Skin of body (tissue), 2 donors: ENCODE results near the gene LRRC72. TPM values are rescaled to one million over a fixed set of nuclear protein-coding genes. Genes with fewer than 3 reads are reported as not detected.
"Not testable (repeated sequence)": the region's sequence is repeated elsewhere in the genome, so short reads cannot be mapped to it uniquely, and the experiment has no call there.

Experiments used
- DNase-seq: peaks from one replicate; lab custom pipeline; 2025; lab: John Stamatoyannopoulos, UW
- total RNA-seq: library from RNA; depleted of rRNA; stranded (reverse); fragments of >200 nt; gene quantifications from one replicate; pipeline ENCODE4 v1.2.3, GENCODE V29; 2014

LRRC72 gene
- total RNA-seq, 1 donor from 2014 or later = not detected

DNA sequence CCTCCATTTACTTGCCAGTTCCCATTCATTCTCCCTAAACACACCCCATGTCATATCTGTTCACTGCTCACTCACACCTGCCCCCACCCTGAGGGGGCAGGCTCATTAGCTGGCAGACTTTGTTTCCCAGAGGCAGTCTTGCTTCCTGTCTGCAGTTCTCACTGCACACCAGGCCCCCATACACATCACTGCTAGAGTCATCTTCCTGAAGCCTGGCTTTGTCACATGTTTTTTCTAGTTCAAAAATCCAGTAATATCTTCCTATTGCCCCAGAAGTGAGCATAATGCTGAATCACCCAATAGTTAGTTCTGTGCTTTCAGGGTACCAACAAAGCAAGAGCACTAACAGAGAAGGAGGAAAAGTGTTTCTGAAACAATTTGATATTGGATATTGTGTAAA, 1.9 kb downstream of the LRRC72 start:
- DNase-seq = no peak

DNA sequence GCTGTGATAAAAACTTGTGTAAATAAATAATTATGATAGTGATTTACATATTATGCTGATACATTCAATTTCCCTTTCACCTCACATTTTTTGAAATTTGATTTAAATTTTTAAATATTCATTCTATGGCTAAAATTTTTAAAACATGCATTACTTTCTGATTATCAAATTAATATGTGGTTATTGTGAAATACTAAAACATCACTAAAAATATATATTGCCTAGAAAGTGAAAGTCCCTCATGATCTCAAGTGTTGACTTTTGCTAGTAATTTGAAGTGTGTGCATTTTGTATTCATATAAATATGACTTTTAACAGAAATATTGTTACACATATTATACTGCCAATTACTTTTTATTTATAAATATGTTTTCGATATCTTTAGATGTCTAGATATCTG, 3.1 kb downstream of the LRRC72 start:
- no peak for DNase-seq

DNA sequence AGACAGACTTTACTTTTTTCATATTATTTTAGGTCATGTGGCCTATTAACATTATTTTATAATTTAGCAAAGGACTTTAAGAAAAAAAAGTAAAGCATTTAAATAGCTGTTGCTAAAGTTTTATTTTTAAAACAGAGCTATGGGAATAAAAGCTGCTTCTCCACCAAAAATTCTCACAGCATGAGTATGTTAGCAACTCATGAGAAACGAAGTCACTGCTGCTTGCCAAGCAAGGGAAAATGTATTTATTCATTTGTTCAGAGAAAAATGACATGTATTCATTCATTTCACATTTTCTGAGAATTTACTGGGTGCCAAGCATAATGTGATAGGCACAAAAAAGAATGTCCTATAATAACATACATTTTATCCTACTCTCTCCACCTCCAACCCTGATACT, 5.1 kb downstream of the LRRC72 start:
- no peak for DNase-seq

DNA sequence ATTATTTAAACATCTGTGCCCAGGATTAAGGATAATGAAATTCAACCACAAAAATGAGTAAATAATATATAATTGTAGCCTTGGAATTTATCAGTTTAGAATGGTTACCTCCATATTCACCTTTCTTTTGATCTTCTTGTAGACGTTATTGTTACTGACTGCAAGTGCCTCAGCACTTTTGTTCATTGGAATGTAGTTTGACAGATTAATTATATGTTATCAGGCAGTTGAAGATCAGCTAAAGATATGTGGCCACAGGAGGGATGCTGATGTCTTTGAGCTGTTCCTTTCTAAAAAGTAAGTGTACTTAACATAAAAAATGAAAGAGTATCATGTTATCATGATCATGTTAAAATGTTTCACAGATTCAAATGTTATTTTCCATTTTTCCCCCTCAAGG, 5.6 kb downstream of the LRRC72 start:
- DNase-seq = no peak

DNA sequence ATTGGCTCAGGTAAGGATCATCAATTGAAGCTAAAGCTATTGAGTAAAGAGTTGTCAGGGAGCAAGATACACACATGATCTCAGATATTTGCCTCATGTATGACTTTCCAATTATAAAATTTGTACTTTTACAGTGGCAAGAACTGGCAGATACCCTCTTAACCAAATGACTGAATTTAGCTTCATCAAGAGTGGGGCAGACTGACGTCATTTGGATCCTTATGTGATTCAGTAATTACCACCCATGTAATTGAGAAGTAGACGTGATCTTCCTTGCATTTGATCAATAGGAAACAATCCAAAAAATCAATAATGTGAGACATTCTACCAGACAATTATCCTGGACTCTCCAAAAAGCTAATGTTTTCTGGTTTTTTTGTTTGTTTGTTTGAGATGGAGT, 8.9 kb downstream of the LRRC72 start:
- no peak for DNase-seq

DNA sequence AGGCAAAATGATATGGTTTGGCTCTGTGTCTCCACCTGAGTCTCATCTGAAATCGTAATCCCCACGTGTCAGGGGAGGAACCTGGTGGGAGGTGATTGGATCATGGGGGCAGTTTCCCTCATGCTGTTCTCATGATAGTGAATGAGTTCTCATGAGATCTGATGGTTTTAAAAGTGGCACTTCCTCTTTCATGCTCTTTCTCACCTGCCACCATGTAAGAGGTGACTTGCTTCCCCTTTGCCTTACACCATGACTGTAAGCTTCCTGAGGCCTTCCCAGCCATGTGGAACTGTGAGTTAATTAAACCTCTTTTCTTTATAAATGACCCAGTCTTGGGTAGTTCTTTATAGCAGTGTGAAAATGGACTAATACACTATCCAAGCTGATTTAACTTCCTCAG, 13.9 kb downstream of the LRRC72 start:
- not testable (repeated sequence) for DNase-seq

DNA sequence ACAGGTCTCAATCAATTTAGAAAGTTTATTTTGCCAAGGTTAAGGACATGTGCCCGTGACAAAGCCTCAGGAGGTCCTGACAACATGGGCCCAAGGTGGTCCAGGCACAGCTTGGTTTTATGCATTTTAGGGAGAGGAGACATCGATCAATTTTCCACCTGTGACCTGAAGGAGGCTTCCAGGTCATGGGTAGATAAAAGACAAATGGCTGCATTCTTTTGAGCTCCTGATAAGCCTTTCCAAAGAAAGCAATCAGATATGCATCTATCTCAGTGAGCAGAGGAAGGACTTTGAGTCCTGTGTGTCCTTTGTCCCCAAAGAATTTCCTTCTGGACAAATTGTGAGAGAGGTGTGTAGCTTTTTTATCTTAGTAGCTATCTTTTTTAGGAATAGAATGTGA, 15.8 kb downstream of the LRRC72 start:
- no peak for DNase-seq

DNA sequence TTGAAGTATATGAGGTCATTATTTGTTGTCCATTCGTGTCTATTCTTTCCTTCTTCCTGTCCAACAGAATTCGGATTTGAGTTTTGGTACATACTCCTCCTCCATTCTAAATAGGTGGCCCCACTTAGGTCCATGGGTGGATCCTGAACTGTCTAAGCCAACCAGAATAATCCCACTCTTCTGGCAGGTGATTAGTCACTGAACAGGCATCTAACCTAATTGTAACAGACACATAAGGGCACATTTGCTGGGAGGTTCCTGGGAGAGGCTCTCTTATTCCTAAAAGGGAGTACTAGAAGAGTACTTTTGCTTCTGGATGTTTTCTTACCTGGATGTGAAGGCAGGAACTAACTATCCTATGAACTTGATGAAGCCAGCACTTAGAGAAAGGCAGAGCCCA, 16.8 kb downstream of the LRRC72 start:
- no peak for DNase-seq

DNA sequence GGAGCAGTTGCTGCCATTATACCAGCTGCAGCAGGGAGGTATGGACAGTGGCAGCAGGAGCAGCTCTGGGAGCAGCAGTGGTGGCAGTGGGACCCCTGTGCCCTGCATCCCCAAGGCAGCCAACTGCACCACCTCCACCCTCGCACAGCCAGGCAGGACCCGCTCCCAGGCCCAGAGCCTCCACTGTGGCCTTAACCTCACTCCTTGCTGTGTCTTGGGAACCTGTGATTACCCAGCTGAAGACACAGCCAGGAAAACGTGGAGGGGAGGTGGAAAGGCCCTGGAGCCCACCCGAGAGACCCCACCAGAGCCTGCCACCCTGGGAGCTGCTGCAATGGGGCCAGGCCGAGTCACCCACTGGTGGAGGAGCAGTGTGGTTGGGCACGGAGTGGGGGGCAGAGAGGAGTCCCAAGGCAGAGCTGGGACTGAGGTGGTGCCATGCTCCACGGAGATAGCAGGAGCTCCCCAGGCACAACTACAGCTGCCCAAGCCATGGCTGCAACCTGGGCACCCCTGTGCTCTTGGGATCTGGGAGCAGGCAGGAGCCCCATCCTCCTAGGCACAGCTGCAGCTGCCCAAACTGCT, 20.4 kb downstream of the LRRC72 start:
- no peak for DNase-seq

DNA sequence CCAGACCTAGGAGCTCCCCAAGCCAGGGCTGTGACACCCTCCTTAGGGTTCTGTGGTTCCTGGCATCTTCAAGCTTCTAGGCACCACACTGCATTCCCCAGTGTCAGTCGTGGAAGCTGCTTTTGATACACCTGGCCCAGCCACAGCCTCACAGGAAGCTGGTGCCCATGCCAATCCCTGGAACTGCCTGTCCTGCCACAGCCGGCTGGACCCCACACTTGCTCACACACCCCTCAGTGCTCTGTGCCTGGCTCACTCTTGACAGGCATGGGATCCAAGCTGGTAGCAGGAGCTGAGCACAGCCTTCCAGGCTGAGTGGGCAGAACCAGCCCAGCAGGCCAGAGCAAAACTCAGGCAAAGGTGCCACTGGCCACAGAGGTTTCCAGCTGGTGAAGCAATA, 21.8 kb downstream of the LRRC72 start:
- no peak for DNase-seq

DNA sequence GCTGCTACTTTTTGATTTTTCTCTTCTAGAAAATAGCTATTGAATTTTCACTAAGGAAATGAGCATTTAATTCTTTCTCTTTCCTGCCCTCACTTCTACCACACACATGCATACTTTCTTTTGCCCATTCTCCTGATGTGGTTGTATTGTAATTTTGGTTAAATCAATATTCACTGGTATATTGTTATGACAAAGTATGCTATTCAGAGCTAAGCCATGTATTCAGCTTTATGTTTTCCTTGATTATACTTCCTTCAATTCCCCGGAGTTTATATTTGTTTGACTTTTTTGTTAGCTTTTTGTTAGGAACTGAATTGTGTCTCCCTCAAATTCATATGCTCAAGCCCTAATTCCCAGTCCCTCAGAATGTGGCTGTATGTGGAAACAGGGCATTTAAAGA, 24.0 kb downstream of the LRRC72 start:
- DNase-seq = no peak

DNA sequence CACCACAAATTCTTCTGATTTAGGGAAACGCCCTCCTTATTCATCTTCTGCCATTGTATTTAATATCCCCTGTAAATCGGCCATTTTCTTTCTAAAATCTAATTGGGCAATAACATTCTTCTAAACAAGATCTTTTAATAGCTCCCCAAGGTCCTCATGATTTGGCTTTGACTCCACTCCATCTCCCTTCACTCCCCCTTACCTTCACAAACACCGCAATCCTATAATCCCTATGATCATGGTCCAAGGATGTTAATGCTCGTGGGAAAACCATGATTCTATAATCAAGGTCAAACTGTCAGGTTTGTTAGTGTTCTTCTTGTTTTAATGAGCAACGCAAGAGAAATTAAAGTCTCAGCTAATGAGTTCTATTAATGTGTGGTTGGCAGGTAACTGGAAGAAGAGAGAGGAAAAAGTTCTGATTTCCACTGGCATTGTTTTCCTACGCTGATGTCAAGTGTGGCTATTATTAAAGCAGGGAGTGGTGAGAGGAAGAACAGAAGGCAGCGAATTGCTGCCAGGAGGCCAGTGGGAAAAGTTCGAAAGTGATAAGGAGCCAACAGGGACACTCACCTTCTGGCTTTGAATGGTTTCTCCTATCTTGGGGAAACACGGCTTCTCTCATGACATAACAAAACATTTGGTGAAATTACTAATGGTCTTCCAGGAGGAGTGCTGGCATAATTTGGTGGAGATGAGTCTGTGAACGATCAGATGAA, 28.1 kb downstream of the LRRC72 start:
- no peak for DNase-seq

DNA sequence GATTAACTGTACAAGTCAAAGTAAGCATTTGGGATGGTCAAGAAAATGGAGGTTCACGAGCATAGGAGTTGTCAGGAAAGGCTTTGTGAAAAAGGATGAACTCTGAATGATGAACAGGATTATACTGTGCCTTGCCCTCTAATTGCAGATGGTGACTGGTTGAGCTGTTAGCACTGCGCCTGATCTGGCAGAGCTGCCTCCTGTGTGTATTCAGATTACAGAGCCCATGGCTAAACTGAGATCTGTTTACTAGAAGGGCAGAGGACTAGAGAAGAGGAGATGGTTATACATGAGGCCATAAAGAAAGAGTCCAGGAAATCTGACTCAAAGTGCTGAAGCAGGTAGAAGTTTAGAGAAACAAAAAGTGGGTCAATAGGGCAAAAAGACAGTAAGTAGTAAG, 29.7 kb downstream of the LRRC72 start:
- no peak for DNase-seq

DNA sequence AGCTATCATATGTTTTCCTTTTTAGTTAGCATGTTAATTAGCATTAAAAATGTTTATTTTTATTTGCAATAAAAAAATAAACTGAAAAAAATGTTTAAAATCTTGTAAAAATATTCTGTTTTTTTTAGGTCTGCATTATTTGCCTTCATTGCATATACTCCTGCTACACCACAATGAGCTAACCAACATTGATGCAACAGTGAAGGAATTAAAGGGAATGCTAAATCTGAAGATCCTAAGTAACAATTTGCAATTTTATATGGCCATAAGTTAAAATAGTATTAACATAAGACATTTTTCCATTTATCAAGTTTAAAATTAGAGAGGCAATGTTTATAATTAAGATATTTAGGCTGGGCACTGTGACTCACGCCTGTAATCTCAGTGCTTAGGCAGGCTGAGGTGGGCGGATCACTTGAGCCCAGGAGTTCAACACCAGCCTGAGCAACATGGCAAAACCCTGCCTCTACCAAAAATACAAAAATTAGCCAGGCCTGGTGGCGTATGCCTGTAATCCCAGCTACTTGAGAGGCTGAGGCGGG, 32.2 kb downstream of the LRRC72 start:
- no peak for DNase-seq

DNA sequence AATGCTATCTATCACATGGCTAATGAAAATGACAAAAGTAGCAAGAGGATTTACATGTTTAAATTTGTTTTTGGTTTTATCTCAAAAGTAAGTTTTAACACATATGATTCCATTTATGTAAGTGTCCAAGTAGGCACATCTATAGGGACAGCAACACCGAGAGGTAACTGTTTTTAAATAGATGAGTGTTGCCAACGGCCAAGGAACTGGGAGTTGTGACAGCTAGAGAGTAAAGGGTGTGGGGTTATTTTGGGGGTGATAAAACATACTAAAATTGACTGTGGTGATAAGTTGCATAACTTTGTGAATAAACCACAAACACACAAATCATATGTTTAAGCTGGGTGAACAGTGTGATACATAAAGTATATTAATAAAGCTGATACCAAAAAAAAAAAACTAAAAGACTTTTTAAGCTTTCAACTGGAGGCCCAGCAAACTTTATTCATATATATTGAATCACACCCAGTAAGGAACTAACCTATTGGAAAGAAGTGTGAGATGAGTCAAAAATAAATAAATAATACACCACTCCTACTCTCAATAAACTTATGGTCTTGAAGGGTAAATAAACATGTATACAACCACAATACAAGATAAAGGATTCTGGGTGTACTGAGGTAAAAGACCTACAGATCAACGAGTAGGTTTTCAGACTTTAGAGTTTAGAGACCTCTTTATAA, 33.0 kb downstream of the LRRC72 start:
- no peak for DNase-seq

DNA sequence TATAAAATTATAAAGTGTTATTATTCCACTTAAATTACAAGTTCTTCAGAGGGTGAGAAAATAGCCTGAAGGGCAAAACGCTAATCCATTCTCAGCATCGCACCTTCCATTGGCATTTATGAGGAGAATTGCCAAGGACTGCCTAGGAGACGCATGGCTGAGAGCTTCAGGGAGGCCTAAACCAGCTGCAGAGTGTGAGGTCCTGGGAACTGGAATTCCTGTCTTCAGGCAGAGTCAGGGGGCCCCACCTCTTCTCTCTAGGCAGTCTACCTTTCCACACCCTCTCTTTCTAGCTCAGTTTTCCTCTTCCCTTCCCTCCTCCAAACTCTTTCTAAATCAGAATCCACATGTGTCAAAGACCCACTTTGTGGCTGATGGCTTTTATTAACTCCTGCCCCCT, 35.3 kb downstream of the LRRC72 start:
- no peak for DNase-seq

DNA sequence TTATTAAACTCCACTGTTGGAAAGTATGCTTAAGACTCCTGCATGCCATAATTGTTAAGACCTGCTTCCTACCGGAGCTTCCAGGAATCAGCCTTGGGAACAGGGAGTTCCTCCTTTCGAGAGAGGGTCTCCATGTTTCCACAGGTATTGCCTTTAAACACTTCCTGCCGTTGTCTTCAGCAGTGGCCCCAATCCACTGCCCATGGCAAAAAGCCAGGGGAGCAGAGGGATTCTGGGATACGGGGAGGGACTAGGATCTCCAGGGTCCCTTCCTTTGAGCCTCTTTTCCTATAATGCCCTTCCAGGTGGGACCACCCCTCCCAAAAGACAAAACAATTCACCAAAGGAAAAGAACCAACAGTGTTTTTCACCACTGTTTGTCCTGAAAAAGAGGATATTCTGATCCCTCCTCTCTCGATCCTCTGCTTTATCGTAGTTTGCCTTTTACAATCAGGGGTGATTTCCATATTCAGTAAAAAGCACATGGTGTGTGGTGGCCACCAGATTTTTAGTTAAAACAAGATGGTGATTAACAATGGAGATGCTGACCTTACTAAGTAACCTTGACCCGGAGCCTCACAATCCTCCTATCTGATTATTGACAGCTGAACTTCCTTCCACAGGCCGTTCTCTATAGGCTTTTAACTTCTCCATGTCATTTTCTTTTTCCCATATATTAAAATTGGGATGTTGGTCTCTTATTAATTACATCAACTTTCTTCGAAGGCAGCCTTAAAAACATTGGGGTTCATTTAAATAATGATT, 36.0 kb downstream of the LRRC72 start:
- DNase-seq = no peak

DNA sequence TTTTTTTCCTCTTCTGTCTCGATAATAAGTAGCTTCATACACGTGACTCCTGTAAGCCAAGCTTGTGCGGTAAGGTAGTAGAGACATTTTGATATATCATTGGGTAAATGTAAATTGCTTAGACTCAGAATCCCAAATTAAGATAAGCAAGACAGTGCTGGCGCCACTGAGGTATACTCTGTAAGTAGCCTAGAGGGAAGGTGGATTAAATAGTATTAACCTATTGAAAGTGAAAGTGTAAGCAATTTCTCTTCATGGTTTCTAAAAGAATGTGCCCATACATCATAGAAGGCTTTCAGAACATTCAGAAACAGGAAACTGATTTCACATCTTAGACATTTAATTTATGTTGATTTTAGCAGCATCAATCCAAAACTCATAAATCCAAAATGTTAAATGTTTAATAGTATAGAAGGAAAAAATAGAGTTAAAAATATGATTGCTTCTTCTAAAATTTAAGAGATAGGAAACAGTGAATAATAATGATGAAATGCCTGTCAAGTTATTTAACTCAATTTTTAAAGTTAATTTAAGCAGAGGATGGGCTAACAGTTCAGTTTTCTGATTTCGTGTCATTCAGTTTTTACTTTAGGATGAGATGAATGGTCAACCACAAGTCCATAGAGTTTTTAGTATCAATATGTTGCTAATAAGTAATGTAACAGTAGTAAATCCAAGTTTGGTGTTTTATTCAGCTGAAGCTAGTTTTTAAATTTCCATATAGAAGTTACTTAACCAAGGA, 36.8 kb downstream of the LRRC72 start:
- no peak for DNase-seq

DNA sequence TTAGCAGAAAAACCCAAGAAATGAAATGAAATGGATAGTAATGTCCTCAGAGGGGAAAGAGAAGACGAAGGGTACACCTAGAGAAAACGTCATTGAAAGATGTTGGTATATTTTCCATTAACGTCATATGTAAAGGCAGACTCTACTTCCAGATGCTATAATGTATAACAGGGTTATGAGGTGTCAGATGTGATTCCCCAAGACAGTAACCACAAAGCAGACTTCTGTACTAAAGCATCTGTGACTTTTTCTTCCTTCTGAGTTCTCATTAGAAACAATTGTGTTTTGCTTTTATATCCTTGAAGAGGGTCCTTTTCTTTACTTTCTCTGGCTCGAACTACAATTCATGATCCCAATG, 37.4 kb downstream of the LRRC72 start:
- no peak for DNase-seq

DNA sequence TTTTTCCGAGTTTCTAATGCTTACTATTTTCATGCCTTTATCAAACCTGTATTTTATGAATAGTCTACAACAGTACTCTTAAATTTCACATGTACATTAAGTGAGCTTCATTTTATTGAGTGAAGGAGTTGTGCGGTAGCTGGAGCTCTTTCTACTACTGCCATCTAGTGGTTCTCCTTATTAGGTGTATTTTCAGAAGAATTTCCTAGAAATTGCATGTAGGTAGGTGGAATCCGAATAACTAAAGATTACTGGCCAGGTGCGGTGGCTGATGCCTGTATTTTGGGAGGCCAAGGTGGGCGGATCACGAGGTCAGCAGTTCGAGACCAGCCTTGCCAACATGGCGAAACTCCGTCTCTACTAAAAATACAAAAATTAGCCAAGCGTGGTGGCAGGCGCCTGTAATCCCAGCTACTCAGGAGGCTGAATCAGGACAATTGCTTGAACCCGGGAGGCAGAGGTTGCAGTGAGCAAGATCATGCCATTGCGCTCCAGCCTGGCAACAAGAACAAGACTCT, 38.3 kb downstream of the LRRC72 start:
- DNase-seq = peak; percentile 56

DNA sequence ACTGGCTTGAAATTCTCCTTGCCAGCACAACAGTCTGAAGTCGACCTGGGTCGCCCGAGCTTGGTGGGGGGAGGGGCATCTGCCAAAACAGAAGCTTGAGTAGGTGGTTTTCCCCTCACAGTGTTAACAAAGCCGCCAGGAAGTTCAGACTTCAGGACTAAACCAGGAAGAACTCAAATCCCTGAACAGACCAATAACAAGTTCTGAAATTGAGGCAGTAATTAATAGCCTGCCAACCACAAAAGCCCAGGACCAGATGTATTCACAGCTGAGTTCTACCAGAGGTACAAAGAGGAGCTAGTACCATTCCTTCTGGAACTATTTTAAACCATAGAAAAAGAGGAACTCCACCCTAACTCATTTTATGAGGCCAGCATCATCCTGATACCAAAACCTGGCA, 45.3 kb downstream of the LRRC72 start:
- no peak for DNase-seq
